Measurements from ENCODE around the gene KRT77. TPM values are rescaled to one million over a fixed set of nuclear protein-coding genes. Genes with fewer than 3 reads are reported as not detected.

KRT77 gene
- total and polyA plus RNA-seq, 10 of the 15 experiments (the other 5 are each of a cell fraction or from before 2014, with no cell fraction given) = not detected

DNA sequence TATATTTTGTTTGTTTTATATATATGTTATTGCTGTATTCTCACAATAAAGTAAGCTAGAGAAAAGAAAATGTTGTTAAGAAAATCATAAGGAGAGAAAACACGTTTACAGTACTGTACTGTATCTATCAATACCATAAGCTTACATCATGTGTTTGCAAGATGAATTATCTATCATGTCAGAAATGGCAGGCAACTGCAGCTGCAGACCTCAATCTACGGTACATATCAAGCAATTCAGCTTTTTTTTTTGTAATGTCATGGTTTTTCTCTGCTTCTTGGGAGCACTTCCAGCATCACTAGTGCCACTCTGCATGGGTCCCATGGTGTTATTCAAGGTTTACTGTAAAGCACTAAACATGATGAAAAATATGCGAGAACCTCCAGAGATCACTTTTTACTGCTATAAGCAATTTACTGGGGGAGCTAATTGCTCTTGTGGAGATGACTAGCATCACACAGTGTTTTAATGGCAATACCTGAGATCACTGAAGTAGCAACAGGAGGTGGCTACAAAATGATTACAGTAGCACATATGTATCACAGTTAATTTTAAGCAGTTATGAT, 42.3 kb downstream of the KRT77 start:
- POLR2A ChIA-PET = no interaction called here
- Histone ChIP-seq H4K20me1 (ENCODE audit: control insufficient read depth, insufficient read depth) (no peaks in the 10 kb centered on the region), H3K4me1 (ENCODE audit: control insufficient read depth, insufficient read depth, low read length) (no peaks in the 10 kb centered on the region), H3K79me2 (ENCODE audit: control insufficient read depth, insufficient read depth, low read length) (no peaks in the 10 kb centered on the region), H3K9ac (ENCODE audit: control insufficient read depth, insufficient read depth, low read length) (no peak overlapping the region), H2AFZ (ENCODE audit: control insufficient read depth, low read depth, low read length) (no peak overlapping the region), H3K27ac (ENCODE audit: control insufficient read depth, insufficient read depth) (no peak overlapping the region), H3K27me3 (replicated peaks in 1 of 2; ENCODE audit: control insufficient read depth in 2 of 2, insufficient read depth in 2 of 2, low read length in 1 of 2) (peaks cover 2 to 4% of the 10 kb centered on the region in 2 experiments; a peak in 2 of 4 replicates), H3K4me3 (no peak overlapping the region), H3K36me3 (ENCODE audit: control insufficient read depth in 2 of 2, insufficient read depth in 2 of 2, low read length in 1 of 2) (no peaks in the 10 kb centered on the region), H3K4me2 (ENCODE audit: control insufficient read depth, insufficient read depth) (no peak overlapping the region), H3K9me3 (replicated peaks; ENCODE audit: control insufficient read depth, insufficient read depth, low read length) (no peaks in the 10 kb centered on the region)
- CTCF ChIA-PET = interaction anchor here (0.7 kb wide), 1 partner anchor 217 kb away, joined by 3 read pairs; no protein-coding TSS in a partner anchor
- in situ Hi-C loops (cut with MboI) (no loop called here), intact Hi-C loops (cut with micrococcal nuclease; ENCODE audit: unreplicated experiment) (no loop called here)
- SMC1A ChIA-PET (ENCODE audit: uncharacterized antibody, unreplicated experiment) = no interaction called here
- no peak for FAIRE-seq
- WGBS (ENCODE audit: insufficient coverage, insufficient replicate concordance, low lambda C conversion rate, missing lambda C conversion rate) = 26% methylated on average over 3 of the region's 3 CpGs
- DNase-seq (ENCODE audit: low read depth, low spot score) = no peak
- ATAC-seq = no peak
- no TSS peak for BruUV-seq (replicated peaks)
- RAD21 ChIA-PET (ENCODE audit: unreplicated experiment) = no interaction called here
- TF ChIP-seq TCF7 (IDR thresholded peaks at IDR 0.05; ENCODE audit: borderline replicate concordance) (no peak), IRF4 (IDR thresholded peaks at IDR 0.05; ENCODE audit: low read depth, low read length) (no peak), BCL11A (IDR thresholded peaks at IDR 0.05; ENCODE audit: low read depth, low read length) (no peak), MYC (IDR thresholded peaks at IDR 0.05; ENCODE audit: insufficient read depth, insufficient read length, insufficient replicate concordance, low read length, severe bottlenecking) (no peak), BHLHE40 (IDR thresholded peaks at IDR 0.05; ENCODE audit: borderline replicate concordance in 1 of 2, low read depth in 2 of 2, low read length in 1 of 2) (no peak), MEF2A (IDR thresholded peaks at IDR 0.05; ENCODE audit: insufficient read depth, low read depth, low read length) (no peak), ZSCAN29 (IDR thresholded peaks at IDR 0.05) (no peak), IKZF1 (conservative IDR thresholded peaks at IDR 0.05) (no peak), CEBPB (IDR thresholded peaks at IDR 0.05; ENCODE audit: borderline replicate concordance in 1 of 2, low read depth in 2 of 2, low read length in 2 of 2) (no peak), PAX8 (IDR thresholded peaks at IDR 0.05) (no peak), RUNX3 (IDR thresholded peaks at IDR 0.05; ENCODE audit: low read length) (no peak), POLR2A (IDR thresholded peaks at IDR 0.05; ENCODE audit: low read depth, low read length) (no peak)
- TF ChIP-seq, protein P1, sequence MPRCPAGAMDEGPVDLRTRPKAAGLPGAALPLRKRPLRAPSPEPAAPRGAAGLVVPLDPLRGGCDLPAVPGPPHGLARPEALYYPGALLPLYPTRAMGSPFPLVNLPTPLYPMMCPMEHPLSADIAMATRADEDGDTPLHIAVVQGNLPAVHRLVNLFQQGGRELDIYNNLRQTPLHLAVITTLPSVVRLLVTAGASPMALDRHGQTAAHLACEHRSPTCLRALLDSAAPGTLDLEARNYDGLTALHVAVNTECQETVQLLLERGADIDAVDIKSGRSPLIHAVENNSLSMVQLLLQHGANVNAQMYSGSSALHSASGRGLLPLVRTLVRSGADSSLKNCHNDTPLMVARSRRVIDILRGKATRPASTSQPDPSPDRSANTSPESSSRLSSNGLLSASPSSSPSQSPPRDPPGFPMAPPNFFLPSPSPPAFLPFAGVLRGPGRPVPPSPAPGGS (IDR thresholded peaks at IDR 0.05; ENCODE audit: borderline replicate concordance, insufficient read depth, low read depth, low read length, poor library complexity, severe bottlenecking) = no peak
- TF ChIP-seq, protein P2, sequence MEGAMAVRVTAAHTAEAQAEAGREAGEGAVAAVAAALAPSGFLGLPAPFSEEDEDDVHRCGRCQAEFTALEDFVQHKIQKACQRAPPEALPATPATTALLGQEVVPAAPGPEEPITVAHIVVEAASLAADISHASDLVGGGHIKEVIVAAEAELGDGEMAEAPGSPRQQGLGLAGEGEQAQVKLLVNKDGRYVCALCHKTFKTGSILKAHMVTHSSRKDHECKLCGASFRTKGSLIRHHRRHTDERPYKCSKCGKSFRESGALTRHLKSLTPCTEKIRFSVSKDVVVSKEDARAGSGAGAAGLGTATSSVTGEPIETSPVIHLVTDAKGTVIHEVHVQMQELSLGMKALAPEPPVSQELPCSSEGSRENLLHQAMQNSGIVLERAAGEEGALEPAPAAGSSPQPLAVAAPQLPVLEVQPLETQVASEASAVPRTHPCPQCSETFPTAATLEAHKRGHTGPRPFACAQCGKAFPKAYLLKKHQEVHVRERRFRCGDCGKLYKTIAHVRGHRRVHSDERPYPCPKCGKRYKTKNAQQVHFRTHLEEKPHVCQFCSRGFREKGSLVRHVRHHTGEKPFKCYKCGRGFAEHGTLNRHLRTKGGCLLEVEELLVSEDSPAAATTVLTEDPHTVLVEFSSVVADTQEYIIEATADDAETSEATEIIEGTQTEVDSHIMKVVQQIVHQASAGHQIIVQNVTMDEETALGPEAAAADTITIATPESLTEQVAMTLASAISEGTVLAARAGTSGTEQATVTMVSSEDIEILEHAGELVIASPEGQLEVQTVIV (IDR thresholded peaks at IDR 0.05; ENCODE audit: borderline replicate concordance, partially characterized antibody) = no peak
- TF ChIP-seq, protein P3, sequence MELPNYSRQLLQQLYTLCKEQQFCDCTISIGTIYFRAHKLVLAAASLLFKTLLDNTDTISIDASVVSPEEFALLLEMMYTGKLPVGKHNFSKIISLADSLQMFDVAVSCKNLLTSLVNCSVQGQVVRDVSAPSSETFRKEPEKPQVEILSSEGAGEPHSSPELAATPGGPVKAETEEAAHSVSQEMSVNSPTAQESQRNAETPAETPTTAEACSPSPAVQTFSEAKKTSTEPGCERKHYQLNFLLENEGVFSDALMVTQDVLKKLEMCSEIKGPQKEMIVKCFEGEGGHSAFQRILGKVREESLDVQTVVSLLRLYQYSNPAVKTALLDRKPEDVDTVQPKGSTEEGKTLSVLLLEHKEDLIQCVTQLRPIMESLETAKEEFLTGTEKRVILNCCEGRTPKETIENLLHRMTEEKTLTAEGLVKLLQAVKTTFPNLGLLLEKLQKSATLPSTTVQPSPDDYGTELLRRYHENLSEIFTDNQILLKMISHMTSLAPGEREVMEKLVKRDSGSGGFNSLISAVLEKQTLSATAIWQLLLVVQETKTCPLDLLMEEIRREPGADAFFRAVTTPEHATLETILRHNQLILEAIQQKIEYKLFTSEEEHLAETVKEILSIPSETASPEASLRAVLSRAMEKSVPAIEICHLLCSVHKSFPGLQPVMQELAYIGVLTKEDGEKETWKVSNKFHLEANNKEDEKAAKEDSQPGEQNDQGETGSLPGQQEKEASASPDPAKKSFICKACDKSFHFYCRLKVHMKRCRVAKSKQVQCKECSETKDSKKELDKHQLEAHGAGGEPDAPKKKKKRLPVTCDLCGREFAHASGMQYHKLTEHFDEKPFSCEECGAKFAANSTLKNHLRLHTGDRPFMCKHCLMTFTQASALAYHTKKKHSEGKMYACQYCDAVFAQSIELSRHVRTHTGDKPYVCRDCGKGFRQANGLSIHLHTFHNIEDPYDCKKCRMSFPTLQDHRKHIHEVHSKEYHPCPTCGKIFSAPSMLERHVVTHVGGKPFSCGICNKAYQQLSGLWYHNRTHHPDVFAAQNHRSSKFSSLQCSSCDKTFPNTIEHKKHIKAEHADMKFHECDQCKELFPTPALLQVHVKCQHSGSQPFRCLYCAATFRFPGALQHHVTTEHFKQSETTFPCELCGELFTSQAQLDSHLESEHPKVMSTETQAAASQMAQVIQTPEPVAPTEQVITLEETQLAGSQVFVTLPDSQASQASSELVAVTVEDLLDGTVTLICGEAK (IDR thresholded peaks at IDR 0.05; ENCODE audit: borderline replicate concordance) = no peak

Data from GM12878 (cell line).